ENCODE data around the gene GFRA1. TPM values are rescaled to one million over a fixed set of nuclear protein-coding genes. Genes with fewer than 3 reads are reported as not detected.

GFRA1 gene
- total and polyA plus RNA-seq, 8 donors, result 0.29 to 83.2 (median 4.6) TPM

GRCh38 chr10:116014326-116014725 lies 258.7 kb downstream of the GFRA1 start:
- 81 to 96% (median 92%) methylated on average over 2 of the region's 2 CpGs for WGBS, 5 donors
- TF ChIP-seq CTCF (IDR thresholded peaks at IDR 0.05), result no peak
- no peak for TF ChIP-seq POLR2AphosphoS5 (IDR thresholded peaks at IDR 0.05)
- TF ChIP-seq EP300 (IDR thresholded peaks at IDR 0.05), result no peak
- TF ChIP-seq POLR2A (IDR thresholded peaks at IDR 0.05), result no peak

GRCh38 chr10:116011929-116012328 lies 261.1 kb downstream of the GFRA1 start:
- Histone ChIP-seq H3K36me3 (no peaks in the 10 kb centered on the region), H3K4me3 (no peak overlapping the region), H3K27ac (no peak overlapping the region), H3K9me3 (peaks cover 0 to 8% (median 5%) of the 10 kb centered on the region in 4 donors), H3K27me3 (no peaks in the 10 kb centered on the region), H3K4me1 (peaks cover 0 to 18% (median 5%) of the 10 kb centered on the region in 4 donors)
- intact Hi-C loops (cut with DNase I; ENCODE audit: low total_unique reads), result no loop called here
- TF ChIP-seq POLR2A (IDR thresholded peaks at IDR 0.05) (no peak), POLR2AphosphoS5 (IDR thresholded peaks at IDR 0.05) (no peak), EP300 (IDR thresholded peaks at IDR 0.05) (no peak), CTCF (IDR thresholded peaks at IDR 0.05) (no peak)
- DNase-seq, result no peak

More at GRCh38 chr10:116014326-116014725, 258.7 kb downstream of the GFRA1 start:
- peaks cover 0 to 18% (median 5%) of the 10 kb centered on the region in 4 donors for H3K4me1 ChIP-seq
- H3K36me3 ChIP-seq, result no peaks in the 10 kb centered on the region
- H3K9me3 ChIP-seq, result peaks cover 0 to 3% (median 2%) of the 10 kb centered on the region in 4 donors
- no peak overlapping the region for H3K27ac ChIP-seq
- H3K27me3 ChIP-seq, result no peaks in the 10 kb centered on the region
- no peak for DNase-seq
- intact Hi-C loops (cut with DNase I; ENCODE audit: low total_unique reads), result no loop called here
- no peak overlapping the region for H3K4me3 ChIP-seq

- no peak for TF ChIP-seq POLR2AphosphoS5 (IDR thresholded peaks at IDR 0.05)
- Histone ChIP-seq H3K9me3 (peaks cover 0 to 8% (median 5%) of the 10 kb centered on the region in 4 donors), H3K27ac (no peak overlapping the region), H3K4me3 (no peak overlapping the region), H3K4me1 (peaks cover 0 to 4% (median 0%) of the 10 kb centered on the region in 4 donors), H3K27me3 (no peaks in the 10 kb centered on the region), H3K36me3 (no peaks in the 10 kb centered on the region)
- intact Hi-C loops (cut with DNase I; ENCODE audit: low total_unique reads), result no loop called here
- 76 to 86% (median 81%) methylated on average over 9 of the region's 9 CpGs for WGBS, 5 donors
- no peak for DNase-seq
These were observed 265.6 kb downstream of the GFRA1 start for GRCh38 chr10:116007256-116007891.

Other genes starting within 250 kb of the GFRA1 start
- not detected for gene CCDC172, start 51.2 kb upstream of the GFRA1 start, total RNA-seq
- under 1 TPM in 1 of 3 donors, not detected in 2; 0.50 TPM for gene CCDC172, start 51.2 kb upstream of the GFRA1 start, polyA plus RNA-seq
- gene PNLIPRP3, start 154.6 kb upstream of the GFRA1 start, total RNA-seq, result 1 to 10 TPM in 1 of 5 donors, not detected in 4; 1.3 TPM
- gene PNLIPRP3, start 154.6 kb upstream of the GFRA1 start, polyA plus RNA-seq, result under 1 TPM in 2 of 3 donors, not detected in 1; 0.10 to 0.46 TPM